DMS53 treated with DMSO at 0.1 percent for 48 hours (cell line): ENCODE measurements around the gene HSPA1L.
"Not testable (repeated sequence)": the region's sequence is repeated elsewhere in the genome, so short reads cannot be mapped to it uniquely, and the experiment has no call there.

Experiments used
- DNase-seq: peaks from one replicate; lab custom pipeline; 2025; ENCODE audit not compliant: unreplicated experiment; lab: John Stamatoyannopoulos, UW

Gene HSPA1L

GRCh38 chr6:31837369-31838113 is 22.5 kb upstream of the HSPA1L start:
- DNase-seq: no peak

DNA sequence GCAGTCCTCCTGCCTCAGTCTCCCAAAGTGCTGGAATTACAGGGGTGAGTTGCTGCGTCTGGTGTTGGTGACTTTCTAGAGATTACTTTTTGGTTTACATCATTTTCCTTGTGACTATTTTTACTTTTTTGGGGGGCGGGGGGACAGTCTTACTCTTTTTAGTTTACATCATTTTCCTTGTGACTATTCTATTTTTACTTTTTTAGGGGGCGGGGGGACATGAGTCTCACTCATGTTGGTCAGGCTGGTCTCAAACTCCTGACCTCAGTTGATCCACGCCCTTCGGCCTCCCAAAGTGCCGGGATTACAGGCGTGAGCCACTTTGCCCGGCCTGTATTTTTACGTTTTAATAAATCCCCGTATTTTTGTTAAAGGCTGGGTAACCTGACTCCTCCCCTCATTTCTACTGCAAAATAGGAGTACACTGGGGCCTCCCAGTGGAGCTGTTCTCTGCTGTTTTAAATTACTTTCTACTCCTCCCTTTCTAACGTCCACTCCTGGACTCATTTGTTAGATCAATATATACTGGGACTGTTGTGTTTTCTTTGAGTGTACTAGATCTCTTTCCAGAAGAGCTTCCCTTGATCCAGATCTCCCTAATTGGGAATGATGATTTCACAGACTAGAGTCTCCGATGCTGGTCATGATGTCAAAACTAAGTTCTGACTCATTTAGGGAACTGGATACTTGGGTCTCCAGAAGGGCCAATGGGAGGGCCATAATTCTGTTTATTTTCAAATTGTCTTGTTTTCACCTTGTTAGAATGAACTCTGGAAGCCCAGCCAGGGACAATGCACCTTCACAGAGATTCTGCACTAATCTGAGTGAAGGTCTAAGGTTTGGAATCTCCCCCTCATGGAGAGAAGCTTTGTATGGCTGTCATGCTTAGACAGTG is 21.6 kb upstream of the HSPA1L start:
- DNase-seq: no peak

GRCh38 chr6:31836047-31836473 is 21.0 kb upstream of the HSPA1L start:
- DNase-seq: peak; percentile 23

DNA sequence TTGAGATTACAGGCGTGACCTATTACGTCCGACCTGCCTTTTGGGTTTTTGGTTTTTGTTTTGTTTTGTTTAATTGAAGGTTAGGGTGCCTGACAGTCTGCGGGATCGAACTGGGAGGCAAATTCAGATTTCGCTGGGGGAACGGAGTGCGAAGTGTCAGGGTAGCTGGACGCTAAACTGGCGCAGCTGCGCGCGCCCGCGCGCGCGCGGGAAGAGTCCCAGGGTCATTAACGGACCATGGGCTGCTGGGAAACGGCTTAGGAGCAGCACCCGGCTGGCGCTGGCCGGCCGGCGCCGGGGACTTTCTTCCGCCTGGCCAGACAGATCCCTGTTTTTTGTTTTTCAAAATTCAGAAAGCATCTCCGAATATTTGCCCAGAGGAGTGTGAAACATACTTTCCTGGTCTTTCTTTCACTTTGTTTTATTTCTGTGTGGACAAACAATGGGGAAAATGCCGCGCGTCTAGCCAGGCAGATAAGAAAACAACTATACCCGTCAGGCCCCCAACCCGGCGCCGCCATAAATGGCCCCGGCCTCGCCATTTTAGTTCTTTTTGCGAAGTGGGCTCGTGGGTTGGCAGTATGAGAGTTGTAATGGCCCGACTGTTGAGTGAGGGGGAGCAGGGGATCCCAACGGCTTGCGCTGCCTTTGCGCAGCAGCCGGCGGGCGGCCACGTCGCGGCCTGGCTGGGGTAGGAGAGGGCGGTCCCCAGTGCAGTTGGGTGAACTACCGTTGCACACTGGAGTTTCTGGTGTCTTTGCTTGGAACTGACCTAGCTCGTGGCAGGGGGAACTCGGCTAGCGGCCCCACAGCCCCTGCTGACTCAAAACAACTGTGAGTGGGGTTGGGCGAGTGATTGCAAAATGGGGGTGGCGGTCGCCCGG is 19.5 kb upstream of the HSPA1L start:
- peak; percentile 88 for DNase-seq

- DNase-seq: no peak
These were observed 16.5 kb upstream of the HSPA1L start for GRCh38 chr6:31831350-31832215.

DNA sequence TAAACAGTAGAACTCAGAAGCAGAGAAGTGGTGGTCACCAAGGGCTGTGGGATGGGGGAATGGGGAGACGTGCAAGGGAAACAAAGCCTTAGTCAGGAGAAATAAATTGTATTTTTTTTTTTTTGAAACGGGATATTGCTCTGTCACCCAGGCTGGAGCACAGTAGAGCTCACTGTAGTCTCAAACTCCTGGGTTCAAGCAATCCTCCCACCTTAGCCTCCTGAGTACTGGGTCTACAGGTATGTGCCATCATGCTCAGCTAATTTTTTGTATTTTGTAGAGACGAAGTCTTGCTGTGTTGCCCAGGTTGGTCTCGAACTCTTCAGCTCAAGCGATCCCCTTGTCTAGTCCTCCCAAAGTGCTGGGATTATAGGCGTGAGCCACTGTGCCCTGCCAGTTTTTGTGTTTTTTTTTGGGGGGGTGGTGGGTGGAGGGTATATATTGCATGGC is 15.8 kb upstream of the HSPA1L start:
- DNase-seq: no peak

DNA sequence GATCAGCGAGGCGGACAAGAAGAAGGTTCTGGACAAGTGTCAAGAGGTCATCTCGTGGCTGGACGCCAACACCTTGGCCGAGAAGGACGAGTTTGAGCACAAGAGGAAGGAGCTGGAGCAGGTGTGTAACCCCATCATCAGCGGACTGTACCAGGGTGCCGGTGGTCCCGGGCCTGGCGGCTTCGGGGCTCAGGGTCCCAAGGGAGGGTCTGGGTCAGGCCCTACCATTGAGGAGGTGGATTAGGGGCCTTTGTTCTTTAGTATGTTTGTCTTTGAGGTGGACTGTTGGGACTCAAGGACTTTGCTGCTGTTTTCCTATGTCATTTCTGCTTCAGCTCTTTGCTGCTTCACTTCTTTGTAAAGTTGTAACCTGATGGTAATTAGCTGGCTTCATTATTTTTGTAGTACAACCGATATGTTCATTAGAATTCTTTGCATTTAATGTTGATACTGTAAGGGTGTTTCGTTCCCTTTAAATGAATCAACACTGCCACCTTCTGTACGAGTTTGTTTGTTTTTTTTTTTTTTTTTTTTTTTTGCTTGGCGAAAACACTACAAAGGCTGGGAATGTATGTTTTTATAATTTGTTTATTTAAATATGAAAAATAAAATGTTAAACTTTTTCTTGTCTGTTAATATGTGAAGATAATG is 14.7 kb upstream of the HSPA1L start:
- DNase-seq: peak; percentile 51

DNA sequence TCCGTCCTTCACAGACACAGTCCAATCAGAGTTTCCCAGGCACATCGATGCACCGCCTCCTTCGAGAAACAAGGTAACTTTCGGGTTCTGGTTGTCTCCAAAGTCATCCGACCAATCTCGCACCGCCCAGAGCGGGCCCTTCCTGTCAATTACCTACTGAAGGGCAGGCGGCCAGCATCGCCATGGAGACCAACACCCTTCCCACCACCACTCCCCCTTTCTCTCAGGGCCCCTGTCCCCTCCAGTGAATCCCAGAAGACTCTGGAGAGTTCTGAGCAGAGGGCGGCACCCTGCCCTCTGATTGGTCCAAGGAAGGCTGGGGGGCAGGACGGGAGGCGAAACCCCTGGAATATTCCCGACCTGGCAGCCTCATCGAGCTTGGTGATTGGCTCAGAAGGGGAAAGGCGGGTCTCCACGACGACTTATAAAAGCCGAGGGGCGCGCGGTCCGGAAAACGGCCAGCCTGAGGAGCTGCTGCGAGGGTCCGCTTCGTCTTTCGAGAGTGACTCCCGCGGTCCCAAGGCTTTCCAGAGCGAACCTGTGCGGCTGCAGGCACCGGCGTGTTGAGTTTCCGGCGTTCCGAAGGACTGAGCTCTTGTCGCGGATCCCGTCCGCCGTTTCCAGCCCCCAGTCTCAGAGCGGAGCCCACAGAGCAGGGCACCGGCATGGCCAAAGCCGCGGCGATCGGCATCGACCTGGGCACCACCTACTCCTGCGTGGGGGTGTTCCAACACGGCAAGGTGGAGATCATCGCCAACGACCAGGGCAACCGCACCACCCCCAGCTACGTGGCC is 12.4 kb upstream of the HSPA1L start, which contains the start of gene HSPA1B:
Gene HSPA1B, plus strand, starts transcription at position 453 of the 794 bp plus-strand sequence. Its CDS starts 213 bp downstream, at position 666.
- DNase-seq: peak; percentile 100

GRCh38 chr6:31826793-31827285 is 11.8 kb upstream of the HSPA1L start:
- no peak for DNase-seq

DNA sequence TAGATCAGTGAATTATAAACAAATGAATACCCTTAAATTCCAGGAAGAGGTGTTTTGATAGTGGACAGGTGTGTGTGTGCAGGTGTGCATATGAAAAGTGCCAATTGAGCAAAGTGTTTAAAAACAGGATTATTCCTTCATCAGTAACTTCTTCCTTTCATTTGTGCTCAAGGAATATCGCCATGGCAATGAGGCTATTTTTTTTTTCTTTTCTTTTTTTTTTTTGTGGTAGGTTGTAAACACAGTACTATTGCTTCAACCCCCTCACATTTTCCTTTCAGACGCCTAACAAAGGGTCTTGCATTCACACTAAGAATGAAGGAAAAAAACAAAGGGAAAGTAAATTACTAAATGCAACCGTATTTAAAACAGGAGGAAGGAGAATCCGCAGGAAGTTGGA is 10.5 kb upstream of the HSPA1L start:
- no peak for DNase-seq

- not testable (repeated sequence) for DNase-seq
These were observed 8.6 kb upstream of the HSPA1L start for GRCh38 chr6:31823592-31824196.

DNA sequence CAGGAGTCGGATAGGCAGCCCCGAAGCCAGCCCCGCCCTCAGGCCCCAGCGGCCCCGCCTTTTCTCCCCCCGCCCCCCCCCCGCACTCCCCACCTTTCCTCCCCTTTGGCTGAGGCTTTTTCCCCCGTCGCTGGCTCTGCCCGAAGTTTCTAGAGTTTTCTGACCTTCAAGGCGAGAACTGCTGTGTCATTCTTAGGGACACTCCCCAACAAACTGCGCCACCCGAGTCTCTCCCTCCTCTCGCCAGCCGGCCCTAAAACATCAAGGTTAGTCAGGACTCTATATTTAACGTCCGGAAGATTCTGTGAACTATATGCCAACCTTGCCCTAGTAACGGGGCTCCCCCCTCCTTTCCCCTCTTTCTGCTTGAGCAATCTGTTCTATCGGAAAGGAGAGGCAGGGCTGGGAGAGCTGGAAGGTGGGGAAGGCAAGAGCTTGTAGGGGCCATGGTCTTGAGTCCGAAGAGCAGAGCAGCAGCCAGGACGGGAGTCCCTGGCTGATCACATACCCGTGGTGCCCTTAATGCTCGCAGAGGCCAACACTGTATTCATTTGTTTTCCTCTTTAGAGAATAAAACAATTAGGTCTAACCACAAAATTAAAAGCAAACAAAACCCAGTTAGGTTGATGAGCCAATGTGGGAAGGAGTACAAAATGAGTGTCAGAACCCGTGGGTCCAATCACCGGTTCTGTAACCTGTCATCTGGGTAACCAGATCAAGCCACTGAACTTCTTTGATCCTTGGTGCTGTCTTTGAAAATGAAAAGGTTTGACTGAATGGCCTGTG is 7.1 kb upstream of the HSPA1L start:
- peak; percentile 63 for DNase-seq

- DNase-seq: peak; percentile 63
These were observed 6.4 kb upstream of the HSPA1L start for GRCh38 chr6:31821301-31822035.

GRCh38 chr6:31820399-31820798 is 5.3 kb upstream of the HSPA1L start:
- DNase-seq: not testable (repeated sequence)

DNA sequence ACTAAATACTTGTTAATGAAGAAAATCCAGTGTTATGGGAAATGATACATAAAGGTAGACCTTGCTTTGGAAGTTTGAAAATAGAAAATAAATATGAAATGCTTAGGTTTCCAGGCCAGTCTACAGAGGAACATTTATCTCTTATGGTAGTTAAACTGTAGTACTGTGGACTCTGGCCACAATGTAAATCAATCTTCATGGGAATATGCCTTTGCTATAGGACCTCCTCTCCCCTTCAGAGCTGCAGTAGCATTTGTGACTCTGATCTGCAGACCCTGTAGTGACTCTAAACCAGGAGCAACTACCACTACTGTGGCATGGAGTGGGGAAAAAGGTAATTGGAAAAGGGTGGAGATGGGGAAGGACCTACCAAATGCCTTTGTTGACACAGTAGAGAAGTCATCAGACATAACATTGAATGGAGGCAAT is 4.8 kb upstream of the HSPA1L start:
- DNase-seq: no peak

DNA sequence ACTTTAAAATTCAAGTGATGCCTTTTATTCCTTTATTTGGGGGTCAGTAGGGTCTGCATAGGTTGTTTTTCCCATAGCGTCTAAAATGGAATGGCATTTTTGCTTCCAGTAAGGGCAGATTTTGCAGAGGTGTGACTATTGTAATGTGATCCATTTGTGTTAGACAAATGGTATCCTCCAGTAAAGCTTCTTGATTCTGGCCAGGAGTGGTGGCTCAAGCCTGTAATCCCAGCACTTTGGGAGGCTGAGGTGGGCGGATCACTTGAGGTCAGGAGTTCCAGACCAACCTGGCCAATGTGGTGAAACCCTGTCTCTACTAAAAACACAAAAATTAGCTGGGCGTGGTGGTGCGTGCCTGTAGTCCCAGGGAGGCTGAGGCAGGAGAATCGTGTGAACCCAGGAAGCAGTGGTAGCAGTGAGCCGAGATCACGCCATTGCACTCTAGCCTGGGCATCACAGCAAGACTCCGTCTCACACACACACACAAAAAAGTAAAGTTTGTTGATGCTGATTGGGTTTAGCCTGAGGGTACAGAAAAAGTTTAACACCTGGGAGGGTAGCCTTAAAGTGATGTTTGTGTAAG is 2.9 kb upstream of the HSPA1L start:
- DNase-seq: not testable (repeated sequence)
